PC-9 (cell line): ENCODE measurements around the gene CAMTA1.

Experiments used
- EZH2 ChIP-seq: fragments of 200-600 bp; sonication (generic); IDR thresholded peaks from 2 replicates; pipeline ENCODE4 v1.8.0; 2017; ENCODE audit warnings: antibody characterized with exemption, low read depth
- TF ChIP-seq, protein P1 (sequence below): fragments of 200-600 bp; sonication (generic); conservative IDR thresholded peaks from 2 replicates; pipeline ENCODE4 v1.6.1; 2017; ENCODE audit warnings: mixed run types, antibody characterized with exemption, mild to moderate bottlenecking, moderate library complexity

DNA sequence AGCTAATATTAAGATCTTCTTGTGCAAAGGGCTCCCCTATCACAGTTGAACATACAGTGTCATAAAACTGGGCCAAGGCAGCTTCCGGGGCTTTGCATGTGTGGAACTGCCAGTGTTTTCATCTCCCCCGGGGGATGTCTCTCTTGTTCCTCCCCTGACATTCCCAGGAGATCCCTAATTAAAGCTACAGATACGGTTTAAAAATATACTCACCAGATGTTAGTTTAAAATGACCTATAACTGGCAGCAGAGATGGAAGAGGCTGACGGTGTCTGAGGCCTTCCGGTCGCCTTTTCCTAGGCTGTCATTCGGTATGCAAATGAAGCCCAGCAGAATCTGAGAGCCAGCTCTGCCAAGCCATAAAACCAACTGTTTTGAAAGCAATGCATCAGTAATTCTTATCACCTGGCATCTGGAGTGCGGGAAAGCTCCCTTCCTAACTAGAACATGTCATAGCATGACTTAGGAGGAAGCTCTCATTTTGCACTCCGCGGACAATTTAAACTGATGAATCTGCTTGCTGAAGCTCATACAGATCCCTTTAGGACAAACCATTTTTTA is 549.3 kb downstream of the CAMTA1 start:
- TF ChIP-seq, protein P1, sequence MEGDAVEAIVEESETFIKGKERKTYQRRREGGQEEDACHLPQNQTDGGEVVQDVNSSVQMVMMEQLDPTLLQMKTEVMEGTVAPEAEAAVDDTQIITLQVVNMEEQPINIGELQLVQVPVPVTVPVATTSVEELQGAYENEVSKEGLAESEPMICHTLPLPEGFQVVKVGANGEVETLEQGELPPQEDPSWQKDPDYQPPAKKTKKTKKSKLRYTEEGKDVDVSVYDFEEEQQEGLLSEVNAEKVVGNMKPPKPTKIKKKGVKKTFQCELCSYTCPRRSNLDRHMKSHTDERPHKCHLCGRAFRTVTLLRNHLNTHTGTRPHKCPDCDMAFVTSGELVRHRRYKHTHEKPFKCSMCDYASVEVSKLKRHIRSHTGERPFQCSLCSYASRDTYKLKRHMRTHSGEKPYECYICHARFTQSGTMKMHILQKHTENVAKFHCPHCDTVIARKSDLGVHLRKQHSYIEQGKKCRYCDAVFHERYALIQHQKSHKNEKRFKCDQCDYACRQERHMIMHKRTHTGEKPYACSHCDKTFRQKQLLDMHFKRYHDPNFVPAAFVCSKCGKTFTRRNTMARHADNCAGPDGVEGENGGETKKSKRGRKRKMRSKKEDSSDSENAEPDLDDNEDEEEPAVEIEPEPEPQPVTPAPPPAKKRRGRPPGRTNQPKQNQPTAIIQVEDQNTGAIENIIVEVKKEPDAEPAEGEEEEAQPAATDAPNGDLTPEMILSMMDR = no peak
- TF ChIP-seq EZH2 = no peak
